ENCODE measurements around the gene BRAP.
A peak's percentile ranks its signal among the peaks of the same experiment; 100 is the strongest.
"Not testable (repeated sequence)": the region's sequence is repeated elsewhere in the genome, so short reads cannot be mapped to it uniquely, and the experiment has no call there.

BRAP gene

DNA sequence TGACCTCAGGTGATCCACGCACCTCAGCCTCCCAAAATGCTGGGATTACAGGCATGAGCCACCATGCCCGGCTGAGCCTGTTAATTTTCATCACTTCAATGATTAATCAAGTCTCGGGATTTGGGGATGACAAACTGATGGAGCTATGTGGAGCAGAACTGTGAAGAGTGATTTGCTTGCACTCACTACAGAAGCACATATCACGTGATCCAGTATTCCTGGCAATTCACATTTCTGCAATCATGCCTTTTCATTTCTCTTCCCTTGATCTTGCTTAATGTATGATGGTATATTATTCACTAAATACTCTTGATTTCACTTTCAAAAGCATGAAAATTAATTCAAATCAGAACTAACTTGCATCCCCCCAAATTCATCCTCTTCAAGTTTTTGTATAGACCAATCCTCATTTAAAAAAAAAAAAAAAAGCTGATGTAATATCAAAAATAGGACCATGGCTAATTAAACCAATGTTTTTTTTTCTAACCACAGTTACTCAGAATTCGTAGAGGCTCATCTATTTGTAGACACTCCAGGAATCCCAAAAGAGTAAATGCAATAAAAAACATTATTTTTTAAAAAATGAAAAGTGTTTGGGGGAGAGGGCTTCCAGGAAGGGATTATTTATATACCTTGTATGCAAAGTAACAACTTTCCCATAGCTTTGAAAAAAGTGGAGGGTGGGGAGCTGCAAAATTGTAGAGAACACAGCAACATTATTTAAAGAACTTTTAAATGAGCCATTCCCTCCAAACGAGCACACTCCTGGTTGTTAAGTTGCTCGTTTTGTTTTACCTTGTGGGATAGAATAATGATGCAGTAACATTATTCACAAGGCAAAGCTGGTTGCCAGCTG, 79.6 kb downstream of the BRAP start:
- DNase-seq: no peak

DNA sequence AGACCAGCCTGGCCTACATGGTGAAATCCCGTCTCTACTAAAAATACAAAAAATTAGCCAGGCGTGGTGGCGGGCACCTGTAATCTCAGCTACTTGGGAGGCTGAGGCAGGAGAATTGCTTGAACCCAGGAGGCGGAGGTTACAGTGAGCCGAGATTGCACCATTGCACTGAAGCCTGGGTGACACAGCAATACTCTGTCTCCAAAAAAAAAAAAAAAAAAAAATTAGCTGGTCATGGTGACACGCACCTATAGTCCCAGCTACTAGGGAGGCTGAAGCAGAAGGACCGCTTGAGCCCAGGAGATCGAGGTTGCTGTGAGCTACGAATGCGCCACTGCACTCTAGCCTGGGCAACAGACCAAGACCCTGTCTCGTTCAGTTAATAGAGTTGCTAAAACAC, 82.9 kb downstream of the BRAP start:
- not testable (repeated sequence) for DNase-seq

DNA sequence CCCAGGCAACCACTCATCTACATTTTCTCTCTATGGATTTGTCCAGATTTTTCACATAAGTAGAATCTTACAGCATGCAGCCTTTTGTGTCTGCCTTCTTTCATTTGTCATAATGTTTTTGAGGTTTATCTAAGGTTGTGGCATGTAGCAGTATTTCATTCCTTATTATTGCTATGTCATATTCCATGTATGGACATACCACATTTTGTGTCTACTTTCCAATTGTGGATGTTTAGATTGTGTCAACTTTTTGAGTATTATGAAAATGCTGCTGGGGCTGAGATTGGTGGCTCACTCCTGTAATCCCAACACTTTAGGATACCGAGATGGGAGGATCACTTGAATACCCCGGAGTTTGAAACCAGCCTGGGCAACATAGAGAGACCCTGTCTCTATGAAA, 83.4 kb downstream of the BRAP start:
- no peak for DNase-seq

DNA sequence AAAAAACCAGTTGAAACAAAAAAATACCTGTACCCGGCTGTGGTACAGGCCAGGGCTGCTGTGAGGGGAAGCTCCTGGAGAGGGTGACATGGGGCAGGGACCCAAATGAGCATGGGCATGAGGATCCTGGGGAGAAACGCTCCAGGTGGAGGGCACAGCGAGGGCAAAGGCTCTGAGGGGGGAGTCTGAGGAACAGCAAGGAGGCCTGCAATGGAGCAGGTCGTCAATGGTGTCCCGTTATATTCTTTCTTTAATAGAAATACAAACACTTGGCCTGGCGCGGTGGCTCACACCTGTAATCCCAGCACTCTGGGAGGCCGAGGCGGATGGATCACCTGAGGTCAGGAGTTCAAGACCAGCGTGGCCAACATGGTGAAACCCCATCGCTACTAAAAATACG, 84.8 kb downstream of the BRAP start:
- not testable (repeated sequence) for DNase-seq

DNA sequence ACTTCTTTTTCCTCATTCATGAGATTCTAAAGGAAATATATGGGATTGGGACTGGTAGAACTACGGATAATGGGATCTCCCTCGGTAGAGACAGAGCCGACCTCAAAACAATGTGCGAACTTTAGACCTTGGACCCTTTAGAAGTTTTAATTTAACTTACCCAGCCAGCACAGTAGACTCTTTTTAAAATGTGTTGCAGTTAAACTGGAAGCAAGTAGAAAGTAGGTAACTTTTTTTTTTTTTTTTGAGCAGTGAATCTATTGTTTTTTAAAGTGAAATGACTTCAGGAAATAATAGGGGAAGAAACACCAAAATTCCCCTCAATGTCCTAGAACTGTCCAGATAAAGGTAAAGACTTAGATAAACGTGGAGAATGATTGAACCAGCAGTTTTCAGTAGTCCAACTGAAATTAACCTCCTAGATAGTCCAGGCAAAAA, 85.5 kb downstream of the BRAP start:
- no peak for DNase-seq

DNA sequence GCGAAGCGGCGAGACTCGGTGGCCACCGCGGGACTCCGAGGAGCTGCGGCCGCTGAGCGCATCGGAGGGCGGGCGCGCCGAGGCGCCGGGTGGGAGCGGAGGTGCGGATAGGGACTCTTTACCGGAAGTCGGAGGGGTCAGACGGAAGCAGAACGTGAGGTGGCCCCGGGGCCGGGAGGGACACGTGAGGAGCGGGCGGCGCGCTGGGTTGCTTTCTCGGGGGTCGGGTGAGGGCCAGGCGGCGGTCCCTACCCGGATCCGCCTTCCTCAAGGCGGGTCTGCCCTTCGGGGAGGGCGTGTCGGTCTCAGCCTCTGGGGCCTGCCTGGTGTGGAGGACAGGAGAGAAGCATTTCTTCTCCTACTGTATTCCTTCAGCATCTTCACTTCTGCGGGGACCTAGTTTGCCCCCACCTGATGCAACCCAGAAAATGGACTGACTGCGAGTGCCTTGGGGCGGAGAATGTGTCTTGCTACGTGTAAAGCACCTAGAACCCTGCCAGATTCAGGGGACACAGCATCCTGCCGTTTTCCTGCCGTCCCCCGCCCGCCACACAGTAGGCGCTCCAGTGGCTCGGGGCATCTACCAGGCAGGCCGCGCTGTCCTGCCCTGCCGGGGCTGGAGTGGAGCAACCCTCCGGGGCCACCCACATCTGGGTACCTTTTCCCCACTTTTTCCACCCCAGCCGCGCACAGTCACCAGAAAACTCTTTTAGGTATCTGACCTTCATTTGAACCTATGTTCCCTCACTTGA, 86.1 kb downstream of the BRAP start:
- peak; percentile 80 for DNase-seq

DNA sequence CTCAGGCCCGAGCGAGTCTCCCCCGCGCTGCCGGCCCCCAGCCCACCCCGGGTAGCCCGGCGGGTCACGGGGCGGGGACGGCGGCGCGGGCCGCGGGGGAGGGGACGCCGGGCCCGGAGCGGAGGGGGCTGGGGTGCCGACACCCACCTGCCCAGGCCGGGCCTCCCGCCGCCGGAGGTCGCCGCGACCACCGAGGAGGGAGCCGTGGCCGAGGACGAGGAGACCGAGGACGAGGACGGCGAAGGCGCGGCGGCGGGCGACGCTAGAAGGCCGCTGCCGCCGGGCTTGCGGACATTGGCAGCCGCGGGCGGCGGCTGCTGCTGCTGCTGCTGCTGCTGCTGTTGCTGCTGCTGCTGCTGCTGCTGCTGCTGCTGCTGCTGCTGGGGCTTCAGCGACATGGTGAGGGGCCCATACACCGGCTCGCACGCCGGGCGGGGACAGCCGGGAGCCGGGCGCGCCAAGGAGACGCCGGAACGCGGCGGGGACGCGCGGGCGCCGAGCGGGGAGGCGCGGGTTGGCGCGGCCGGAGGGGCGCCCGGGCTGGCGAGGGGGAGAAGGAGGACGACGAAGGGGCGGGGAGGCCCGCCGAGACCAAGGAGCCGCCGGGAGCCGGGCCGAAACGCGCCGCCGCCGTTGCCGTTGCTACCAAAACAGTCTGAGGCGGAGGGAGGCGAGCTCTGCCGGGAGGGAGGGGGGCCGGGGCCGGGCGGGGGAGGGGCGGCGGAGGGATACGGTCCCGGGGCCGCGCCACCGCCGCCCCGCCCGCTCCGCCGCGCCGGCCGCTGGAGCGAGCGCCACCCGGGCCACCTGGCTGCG, 86.9 kb downstream of the BRAP start, which contains the start of gene ATXN2:
TSS of gene ATXN2 (minus strand) at position 679 of the 816 bp plus-strand sequence. CDS start at position 398, 281 bp downstream.
- peak; percentile 63 for DNase-seq

DNA sequence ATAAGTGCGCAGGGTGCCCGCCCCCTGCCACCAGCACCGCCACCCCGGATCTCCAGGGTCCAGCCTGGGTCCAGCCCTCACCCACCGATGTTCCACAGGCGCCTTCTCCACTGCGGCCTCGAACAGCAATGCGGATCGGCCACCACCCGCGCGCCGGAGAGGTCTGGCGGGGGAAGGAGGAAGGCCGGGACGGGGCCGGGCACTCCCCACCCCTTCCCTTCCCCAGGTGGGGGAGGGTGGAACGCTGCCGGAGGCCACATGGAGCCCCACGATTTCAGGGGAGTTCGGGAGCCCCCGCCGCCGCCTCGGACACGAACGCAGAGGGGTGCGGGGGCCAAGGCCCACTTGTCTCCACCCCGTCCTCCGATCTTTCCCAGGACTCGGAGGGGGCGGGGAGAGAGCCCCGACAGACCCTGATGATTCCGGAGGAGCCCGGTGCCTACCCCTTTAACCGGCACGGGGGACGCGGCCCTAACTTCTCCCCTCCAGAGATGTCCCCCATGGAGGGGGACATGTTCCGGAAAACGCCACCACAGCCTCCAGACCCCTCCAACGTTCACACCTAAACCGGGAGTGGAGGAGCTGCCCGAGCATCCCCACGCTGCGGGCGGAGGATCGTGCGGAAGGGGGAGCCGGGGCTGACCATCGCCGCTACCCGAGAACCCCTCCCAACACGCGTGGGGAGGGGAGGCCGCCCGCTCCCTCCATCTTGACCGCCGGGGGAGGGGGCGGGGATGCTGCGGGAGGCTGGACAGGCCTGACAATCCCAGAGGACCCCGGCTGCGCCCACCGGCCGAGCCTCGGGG, 87.7 kb downstream of the BRAP start:
- DNase-seq: peak; percentile 9

DNA sequence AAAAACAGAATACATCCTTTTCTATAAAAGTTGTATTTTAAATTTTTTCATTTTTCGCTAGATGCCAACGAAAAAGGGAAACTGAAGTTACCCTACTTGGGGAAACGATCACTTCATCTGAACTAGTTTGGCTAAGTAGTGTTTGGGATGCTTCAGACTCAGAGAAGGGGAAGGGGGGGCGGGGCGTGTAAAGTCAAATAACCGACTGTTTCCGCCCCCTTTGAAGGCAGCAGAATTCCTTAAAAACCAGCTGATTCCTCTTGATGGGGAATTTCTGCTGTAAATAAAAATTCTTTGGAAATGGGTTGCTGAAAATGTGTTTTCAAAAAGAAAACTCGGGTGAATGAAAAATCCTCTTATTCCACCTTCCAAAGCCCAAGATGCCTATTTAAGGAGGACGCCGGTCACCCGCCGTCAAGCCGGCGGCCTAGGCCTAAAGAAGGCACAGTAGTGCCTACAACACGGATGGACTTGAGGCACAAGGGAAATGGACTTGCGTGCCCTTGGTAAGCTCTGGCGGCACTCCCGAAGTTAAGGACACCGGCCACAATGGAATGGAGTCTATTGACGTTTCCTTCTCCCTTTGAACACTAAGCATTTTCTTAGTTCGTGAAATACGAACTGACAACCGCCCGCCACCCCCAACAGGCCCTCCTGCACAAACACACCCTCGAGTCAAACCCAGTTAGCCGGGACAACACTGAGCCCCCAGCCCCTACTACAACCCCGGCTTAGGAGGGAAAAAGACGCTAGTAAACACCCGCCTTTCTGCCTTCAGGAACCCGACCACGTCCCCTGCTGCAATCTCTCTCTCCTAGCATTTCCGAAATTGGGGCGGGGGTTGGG, 88.5 kb downstream of the BRAP start:
- DNase-seq: peak; percentile 4

DNA sequence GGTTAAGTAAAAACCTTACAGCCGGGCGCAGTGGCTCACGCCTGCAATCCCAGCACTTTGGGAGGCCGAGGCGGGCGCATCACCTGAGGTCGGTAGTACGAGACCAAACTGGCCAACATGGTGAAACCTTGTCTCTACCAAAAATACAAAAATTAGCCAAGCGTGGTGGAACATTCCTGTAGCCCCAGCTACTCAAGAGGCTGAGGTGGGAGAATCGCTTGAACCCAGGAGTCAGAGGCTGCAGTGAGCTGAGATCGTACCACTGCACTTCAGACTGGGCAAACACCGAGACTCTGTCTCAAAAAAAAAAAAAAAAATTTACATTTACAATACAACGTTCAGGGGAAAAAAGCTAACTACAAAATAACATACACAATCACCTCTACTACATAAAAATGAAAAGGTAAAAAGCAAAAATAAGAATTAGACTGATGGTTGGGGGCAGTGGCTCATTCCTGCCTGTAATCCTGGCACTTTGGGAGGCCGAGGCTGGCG, 90.4 kb downstream of the BRAP start:
- DNase-seq: not testable (repeated sequence)

Data from effector CD4-positive, alpha-beta T cell (primary cell).